GM18520 (cell line): ENCODE measurements around the gene FHL2.

ENCODE experiments used
- ATAC-seq: cut with Tn5 transposase; IDR thresholded peaks from one replicate; pipeline ENCODE4 v1.9.1; 2021; ENCODE audit not compliant: unreplicated experiment

FHL2 gene

DNA sequence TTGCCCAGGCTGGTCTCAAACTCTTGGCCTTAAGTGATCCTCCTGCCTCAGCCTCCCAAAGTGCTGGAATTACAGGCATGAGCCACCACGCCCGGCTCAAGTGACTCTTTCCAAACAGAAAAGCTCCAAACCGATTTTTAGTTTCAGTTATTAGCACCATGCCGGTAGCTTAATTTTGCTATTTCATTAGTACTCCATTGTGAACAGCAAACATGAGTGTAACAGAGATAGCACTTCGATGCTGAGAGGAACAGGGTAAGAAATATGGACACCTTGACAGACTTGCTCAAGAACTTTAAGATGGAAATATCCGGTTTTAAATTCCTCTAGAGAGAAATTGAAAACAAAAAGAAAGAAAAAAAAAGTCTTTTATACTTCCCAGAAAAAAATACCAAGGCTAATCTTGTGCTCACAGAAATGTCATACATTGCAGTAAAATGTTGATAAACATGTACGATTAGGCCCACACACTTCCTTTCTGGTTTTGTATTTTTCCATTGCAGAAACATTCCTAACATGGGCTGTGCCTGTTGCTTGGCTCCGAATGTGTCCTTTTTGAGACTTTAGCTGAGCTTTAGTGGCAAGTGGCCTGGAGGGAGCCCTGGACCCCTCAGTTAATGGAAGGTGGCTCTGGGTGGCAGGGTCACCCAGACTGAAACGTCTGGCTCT, 18.3 kb downstream of the FHL2 start:
- ATAC-seq, result no peak

DNA sequence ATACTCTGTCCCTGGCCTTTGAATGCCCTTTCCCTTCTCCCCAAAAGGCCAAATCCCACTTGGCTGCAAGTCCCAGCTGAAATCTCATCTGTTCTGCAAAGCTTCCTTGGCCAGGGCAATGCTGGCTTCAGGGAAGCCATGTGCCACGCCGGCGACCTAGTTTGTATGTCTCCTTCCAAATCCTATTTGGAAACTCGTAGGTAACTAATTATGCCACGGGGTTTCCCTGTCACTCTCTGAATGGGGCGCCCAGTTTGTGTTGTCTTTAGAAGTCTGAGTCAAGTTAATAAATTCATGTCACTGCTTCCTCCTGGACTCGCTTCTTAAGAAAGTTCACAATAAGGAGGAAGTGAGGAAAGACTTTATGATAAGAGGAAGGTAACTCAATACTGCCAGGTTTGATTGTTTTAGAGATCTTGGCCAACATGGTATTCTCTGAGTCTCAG, 19.1 kb downstream of the FHL2 start:
- ATAC-seq, result no peak

GRCh38 chr2:105378921-105379383, 19.9 kb downstream of the FHL2 start:
- no peak for ATAC-seq

GRCh38 chr2:105378276-105378840, 20.5 kb downstream of the FHL2 start:
- ATAC-seq, result no peak

- no peak for ATAC-seq
These were observed 21.0 kb downstream of the FHL2 start for GRCh38 chr2:105377871-105378270.

- no peak for ATAC-seq
These were observed 22.0 kb downstream of the FHL2 start for GRCh38 chr2:105376789-105377240.

DNA sequence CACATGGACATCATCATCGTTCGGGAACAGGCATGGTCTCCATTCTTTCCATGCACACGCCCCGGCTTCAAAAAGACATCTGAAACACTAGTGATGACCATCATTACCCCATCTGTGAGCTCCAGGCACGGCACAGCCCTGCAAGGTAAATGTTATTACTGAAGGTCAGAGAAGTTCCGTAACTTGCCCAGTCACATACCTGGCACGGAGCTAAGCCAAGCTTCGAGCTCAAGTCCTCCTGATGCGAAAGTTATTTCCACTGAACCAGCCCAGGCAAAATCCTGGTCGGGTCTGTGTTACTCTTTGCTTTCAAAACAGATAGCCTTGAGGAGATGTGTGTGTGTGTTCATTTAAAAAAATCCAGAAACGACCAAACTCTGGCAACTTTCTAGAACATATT, 22.8 kb downstream of the FHL2 start:
- no peak for ATAC-seq

DNA sequence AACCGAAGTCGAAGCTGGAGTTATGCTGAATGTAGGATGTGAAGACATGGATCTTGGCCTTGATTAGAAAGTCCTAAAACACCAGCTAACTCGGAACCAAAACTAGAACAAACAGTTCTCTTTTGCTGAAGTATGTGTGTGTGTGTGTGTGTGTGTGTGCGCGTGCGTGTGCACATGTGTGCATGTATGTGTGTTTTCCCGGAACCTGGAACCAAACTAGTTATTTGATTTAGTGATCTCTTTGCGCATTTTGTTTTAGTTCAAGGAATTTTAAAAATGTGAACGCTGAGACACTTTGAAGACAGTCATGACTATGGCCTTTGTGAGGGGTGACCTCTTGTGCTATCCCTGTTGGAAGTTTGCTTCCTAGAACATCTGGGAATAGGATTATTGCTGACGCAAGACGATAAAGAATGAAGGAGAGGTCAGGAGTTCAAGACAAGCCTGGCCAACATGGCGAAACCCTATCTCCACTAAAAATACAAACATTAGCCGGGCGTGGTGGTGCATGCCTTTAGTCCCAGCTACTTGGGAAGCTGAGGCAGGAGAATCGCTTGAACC, 23.8 kb downstream of the FHL2 start:
- ATAC-seq, result no peak

- ATAC-seq, result peak; percentile 96
These were observed 24.9 kb downstream of the FHL2 start for GRCh38 chr2:105373895-105374401.

DNA sequence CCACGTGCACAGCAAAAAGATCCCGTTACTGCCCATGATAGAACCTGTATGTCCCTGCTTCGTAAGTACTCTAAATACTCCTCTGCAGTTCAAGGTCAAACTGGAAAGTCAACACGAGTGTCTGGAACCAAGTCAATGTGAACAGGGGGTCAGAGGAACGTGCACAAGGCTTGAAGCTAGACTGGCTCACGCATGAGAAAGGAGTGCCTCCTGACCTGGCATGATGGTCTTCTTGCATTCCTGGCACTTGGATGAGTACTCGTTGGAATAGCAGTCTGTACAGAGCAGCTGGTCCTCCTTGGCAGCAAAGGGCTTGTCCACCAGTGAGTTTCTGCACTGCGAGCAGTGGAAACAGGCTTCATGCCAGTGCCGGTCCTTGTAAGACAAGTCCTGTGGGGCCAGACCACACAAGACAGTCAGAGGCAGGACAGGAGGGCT, 25.5 kb downstream of the FHL2 start:
- ATAC-seq, result no peak

DNA sequence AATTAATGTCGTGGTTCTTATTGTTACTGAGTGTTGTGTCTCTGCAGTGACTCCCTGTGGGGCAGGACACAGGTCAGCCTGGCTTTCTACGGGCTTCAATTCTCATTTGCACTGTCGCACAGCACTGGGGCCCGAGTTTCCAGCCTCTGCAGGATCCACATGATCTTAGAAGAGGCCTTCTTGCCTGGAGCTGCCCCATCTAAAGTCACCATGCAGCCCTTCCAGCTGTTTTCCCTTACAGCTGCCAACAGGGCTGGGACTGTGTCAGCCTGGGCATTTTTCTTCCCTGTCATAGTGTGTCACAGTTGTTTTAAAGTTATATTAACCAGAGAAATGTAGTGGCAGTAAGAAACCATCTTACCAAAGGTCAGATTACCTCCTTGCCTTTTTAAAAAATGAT, 27.0 kb downstream of the FHL2 start:
- no peak for ATAC-seq

- ATAC-seq, result no peak
These were observed 27.7 kb downstream of the FHL2 start for GRCh38 chr2:105371156-105371555.

DNA sequence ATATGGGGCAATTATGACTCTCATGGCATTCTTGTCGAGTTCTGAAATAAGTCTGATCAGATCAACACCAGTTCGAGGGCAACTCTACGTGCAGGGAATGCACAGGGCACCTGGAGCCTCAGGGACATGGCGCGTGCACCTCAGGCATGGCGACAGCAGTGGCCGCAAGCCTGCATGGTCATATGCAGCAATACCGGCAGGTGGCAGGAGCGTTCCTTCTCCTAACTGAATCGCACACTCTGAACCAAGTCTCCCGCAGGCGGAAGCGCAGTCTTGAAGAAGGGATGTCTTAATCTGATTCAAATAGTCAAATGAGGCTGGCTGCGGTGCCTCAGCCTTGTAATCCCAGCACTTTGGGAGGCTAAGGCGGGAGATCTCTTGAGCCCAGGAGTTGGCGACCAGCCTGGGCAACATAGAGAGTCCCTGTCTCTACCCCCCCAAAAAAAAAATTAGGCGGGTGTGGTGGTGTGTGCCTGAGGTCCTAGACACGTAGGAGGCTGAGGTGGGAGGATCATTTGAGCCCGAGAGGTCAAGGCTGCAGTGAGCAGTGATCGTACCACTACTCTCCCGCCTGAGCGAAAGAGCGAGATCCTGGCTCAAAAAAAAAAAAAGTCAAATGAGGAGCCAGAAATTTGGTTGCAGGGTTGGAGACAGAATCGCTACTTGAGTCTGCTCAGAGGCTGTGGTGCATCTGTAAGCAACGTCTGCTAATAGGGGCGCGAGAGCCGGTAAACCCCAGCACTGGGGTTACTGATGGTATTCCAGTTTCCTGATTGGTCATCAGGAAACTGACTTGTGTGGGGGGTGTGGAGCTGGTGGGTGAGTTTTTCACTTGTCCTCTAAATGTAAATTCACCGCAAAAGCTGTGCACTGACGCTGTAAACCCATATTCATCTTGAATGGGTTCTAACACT, 28.8 kb downstream of the FHL2 start:
- ATAC-seq, result peak; percentile 69

GRCh38 chr2:105368759-105369408, 30.0 kb downstream of the FHL2 start:
- no peak for ATAC-seq

GRCh38 chr2:105365206-105365605, 33.6 kb downstream of the FHL2 start:
- ATAC-seq, result no peak

DNA sequence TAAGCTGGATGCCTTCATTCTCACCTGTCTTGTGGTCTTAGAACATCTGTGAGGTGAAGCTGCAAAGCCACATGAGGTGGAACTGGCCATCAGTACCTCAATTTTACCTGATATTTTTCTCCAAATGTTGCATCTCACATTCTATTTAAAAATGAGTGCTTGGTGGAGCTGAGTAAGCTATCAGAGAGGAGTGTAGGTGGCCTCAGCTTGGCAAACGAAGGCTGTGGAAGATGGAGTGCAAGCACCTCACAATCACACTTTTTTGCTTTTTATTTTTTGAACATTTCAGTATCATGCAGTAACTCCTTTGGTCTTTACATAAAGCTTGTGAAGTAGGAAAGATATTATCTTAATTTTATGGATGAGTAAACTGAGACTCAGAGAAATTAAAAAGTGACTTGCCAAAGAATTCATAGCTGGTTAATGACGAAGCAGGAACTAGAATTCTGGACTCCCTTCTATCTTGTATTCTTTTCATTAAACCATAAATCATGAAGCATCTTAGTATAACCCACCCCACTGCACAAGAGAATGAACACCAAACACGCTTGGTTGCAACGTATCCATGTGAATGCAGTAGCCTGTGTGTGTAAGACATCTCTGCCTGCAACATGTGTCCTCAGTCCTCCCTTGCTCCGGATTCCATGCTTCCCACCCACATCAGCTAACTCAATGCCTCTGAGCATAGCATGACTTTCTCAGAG, 34.3 kb downstream of the FHL2 start:
- ATAC-seq, result no peak

GRCh38 chr2:105362862-105363591, 35.8 kb downstream of the FHL2 start:
- no peak for ATAC-seq

DNA sequence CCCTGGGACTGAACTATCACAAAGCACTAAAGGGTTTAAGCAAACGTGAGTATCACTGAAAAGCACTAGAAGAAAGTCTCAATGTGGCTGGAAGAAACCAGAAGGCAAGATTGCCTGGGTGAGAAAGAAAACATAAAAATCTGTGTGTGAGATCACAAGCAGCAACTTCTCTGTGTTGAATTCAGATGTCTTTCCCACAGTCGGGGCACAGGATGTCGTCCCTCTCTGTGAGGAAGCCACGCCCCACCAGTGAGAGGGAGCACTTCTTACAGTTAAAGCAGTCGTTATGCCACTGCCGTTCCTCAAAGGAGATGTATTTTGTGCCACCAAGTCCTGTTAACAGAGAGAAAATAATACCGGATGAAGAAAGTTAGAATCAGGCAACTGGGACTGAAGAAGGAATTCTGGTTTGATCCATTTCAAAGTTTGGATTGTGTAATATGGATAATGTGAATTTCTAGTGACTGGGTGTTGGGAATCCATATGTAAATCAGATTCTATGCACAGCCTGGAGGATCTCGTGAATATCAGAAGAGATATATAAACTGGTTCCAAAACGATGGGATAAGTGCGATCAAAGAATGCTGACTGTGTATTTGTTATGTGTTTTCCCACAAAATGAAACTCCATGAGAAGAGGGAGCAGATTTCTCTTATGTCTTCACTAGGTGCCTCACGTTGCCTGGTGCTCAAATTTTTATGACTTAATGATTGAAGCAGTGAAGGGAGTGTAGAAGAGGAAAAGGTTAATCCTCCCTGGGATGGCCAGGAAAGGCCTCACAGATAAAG, 37.6 kb downstream of the FHL2 start:
- ATAC-seq, result no peak

DNA sequence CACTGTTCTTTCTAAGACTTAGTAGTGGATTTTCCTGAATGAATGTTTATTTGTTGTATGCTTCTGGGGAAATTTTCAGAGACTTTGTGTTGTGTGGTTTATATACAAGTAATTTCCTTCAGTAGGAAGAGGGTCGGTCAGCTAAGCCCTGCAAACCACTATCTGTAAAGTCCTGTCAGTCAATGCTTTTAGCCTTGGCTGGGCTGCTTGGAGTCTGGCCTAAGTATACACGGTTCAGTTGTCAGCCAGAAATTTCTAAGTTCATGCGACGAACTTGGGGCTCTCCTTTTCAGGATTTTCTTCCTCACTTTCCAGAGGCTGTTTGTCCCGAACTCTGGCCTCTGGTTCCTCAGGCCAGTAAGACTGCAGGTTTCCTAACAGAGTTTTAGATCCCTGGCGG, 40.3 kb downstream of the FHL2 start:
- ATAC-seq, result no peak
